ENCODE measurements around the gene ADCY9. TPM values are rescaled to one million over a fixed set of nuclear protein-coding genes. Genes with fewer than 3 reads are reported as not detected.

Gene ADCY9
- total RNA-seq, 1 experiment from 2014 or later = 11.5 TPM

DNA sequence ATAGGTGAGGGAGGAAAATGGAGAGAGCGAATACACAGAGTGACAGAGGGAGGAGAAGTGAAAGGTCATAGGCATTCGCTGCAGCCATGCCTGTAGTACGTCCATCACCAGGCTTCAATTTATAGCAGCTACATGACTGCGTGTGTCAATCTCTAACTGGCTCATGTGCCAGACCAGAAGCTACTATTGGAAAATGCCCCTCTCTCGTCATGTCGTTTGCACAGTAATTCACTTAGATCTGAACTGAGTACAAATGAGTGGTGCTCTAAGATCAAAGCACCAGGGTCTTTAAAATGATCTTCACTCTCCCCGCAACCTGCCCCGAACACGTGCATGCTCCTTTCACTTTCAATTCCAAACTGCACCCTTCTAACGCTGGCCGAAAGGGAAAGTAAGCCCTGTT lies 51.3 kb downstream of the ADCY9 start (continued):
- TF ChIP-seq TEAD1 (CRISPR knock-in tag; IDR thresholded peaks at IDR 0.05) = no peak
- TF ChIP-seq NFYB (CRISPR knock-in tag; conservative IDR thresholded peaks at IDR 0.05; ENCODE audit: low read depth) = no peak
- TF ChIP-seq ESRRA (CRISPR knock-in tag; IDR thresholded peaks at IDR 0.05; ENCODE audit: borderline replicate concordance) = no peak
- no peak for TF ChIP-seq ZNF219 (CRISPR knock-in tag; IDR thresholded peaks at IDR 0.05; ENCODE audit: borderline replicate concordance)
- no peak for TF ChIP-seq MLX (CRISPR knock-in tag; IDR thresholded peaks at IDR 0.05)
- TF ChIP-seq, protein P1, sequence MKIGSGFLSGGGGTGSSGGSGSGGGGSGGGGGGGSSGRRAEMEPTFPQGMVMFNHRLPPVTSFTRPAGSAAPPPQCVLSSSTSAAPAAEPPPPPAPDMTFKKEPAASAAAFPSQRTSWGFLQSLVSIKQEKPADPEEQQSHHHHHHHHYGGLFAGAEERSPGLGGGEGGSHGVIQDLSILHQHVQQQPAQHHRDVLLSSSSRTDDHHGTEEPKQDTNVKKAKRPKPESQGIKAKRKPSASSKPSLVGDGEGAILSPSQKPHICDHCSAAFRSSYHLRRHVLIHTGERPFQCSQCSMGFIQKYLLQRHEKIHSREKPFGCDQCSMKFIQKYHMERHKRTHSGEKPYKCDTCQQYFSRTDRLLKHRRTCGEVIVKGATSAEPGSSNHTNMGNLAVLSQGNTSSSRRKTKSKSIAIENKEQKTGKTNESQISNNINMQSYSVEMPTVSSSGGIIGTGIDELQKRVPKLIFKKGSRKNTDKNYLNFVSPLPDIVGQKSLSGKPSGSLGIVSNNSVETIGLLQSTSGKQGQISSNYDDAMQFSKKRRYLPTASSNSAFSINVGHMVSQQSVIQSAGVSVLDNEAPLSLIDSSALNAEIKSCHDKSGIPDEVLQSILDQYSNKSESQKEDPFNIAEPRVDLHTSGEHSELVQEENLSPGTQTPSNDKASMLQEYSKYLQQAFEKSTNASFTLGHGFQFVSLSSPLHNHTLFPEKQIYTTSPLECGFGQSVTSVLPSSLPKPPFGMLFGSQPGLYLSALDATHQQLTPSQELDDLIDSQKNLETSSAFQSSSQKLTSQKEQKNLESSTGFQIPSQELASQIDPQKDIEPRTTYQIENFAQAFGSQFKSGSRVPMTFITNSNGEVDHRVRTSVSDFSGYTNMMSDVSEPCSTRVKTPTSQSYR (CRISPR knock-in tag; IDR thresholded peaks at IDR 0.05) = no peak
- no peak for TF ChIP-seq ZNF121 (CRISPR knock-in tag; IDR thresholded peaks at IDR 0.05)
- no peak for TF ChIP-seq CDX4 (CRISPR knock-in tag; IDR thresholded peaks at IDR 0.05; ENCODE audit: borderline replicate concordance)
- TF ChIP-seq ARID4B (CRISPR knock-in tag; IDR thresholded peaks at IDR 0.05; ENCODE audit: borderline replicate concordance) = no peak

- ChIA-PET CTCF (no interaction called here), POLR2A (no interaction called here)
- no peak overlapping the region for H3K27ac Mint-ChIP-seq
- TF ChIP-seq, protein P2, sequence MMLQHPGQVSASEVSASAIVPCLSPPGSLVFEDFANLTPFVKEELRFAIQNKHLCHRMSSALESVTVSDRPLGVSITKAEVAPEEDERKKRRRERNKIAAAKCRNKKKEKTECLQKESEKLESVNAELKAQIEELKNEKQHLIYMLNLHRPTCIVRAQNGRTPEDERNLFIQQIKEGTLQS (CRISPR knock-in tag; conservative IDR thresholded peaks at IDR 0.05) = no peak
- TF ChIP-seq SMAD3 (CRISPR knock-in tag; IDR thresholded peaks at IDR 0.05; ENCODE audit: borderline replicate concordance) = no peak
- TF ChIP-seq AFF4 (CRISPR knock-in tag; IDR thresholded peaks at IDR 0.05; ENCODE audit: borderline replicate concordance) = no peak
- TF ChIP-seq TP53 (CRISPR knock-in tag; IDR thresholded peaks at IDR 0.05) = no peak
- peaks cover 11% of the 10 kb centered on the region for H3K4me1 Mint-ChIP-seq
- no peaks in the 10 kb centered on the region for H3K27me3 Mint-ChIP-seq (ENCODE audit: low read depth)
- H3K36me3 Mint-ChIP-seq = peaks cover 10% of the 10 kb centered on the region; the same call in 1 of the 2 replicates
- no peak overlapping the region for H3K4me3 Mint-ChIP-seq
- H3K9me3 Mint-ChIP-seq = peaks cover 38% of the 10 kb centered on the region
- no peak for ATAC-seq
- no peak for DNase-seq (ENCODE audit: low spot score)
These were observed 53.9 kb downstream of the ADCY9 start for GRCh38 chr16:4062212-4062802.
